Activated CD4-positive, CD25-positive, alpha-beta regulatory T cell (primary cell): ENCODE results near the gene MCUR1.
"Not testable (repeated sequence)": the region's sequence is repeated elsewhere in the genome, so short reads cannot be mapped to it uniquely, and the experiment has no call there.

Experiments
- DNase-seq, 4 experiments: peaks; one replicate each; lab custom pipeline; 2025; lab: John Stamatoyannopoulos, UW

Gene MCUR1, protein sequence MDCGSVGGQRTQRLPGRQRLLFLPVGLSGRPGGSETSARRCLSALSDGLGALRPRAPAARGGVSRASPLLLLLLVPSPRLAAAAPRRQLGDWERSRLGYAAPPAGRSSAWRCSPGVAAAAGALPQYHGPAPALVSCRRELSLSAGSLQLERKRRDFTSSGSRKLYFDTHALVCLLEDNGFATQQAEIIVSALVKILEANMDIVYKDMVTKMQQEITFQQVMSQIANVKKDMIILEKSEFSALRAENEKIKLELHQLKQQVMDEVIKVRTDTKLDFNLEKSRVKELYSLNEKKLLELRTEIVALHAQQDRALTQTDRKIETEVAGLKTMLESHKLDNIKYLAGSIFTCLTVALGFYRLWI

DNA sequence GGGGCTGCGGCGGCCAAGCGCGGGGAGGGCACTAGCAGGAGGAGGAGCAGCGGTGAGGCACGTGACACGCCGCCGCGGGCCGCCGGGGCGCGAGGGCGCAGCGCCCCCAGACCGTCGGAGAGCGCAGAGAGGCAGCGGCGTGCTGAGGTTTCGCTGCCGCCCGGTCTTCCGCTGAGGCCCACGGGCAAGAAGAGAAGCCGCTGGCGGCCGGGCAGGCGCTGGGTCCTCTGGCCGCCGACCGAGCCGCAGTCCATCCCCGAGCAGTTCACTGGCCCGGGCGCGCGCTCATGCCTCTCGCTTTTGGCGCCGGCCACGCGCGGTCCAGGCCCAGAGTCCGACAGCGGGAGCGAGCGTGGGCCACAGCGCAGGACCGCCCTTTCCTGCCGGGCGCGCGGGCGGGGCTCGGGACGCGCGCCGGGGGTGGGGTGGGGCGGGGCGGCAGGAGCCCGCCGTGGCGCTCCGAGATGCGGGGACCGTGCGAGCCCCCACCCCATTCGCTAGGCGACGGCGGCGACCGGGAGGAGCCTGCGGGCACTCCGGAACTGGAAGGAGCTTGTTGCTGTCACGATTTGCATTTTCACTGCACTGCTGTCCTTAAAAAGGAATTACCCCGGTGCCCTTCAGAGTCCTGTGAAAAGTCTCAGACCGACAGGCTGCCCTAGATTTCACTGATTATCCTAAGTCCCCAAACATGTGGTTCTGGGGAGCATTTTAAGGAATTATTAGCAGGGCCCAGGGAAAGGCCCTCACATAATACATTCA is at the start of gene MCUR1:
Gene MCUR1 (minus strand): TSS at position 382 of the 762 bp plus-strand sequence. CDS start 128 bp downstream, at position 254.
- DNase-seq: peak; percentile 48 to 69 (median 62)

GRCh38 chr6:13863699-13864155 is 49.4 kb upstream of the MCUR1 start:
- no peak for DNase-seq

DNA sequence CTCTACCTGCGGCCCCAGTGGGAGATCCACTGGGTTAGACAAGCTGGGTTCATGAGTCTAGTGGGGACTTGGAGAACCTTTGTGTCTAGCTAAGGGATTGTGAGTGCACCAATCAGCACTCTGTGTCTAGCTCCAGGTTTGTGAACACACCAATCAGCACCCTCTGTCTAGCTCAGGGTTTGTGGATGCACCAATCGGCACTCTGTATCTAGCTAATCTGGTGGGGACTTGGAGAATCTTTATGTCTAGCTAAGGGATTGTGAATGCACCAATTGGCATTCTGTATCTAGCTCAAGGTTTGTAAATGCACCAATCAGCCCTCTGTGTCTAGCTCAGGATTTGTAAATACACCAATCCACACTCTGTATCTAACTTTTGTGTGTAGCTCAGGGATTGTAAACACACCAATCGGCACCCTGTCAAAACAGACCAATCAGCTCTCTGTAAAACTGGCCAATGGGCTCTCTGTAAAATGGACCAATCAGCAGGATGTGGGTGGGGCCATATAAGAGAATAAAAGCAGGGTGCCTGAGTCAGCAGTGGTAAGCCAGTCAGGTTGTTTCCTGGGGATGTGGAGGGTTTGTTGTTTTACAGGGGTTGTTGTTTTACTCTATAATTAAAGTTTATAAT is 46.3 kb upstream of the MCUR1 start:
- DNase-seq: not testable (repeated sequence)

GRCh38 chr6:13859871-13860555 is 45.7 kb upstream of the MCUR1 start:
- DNase-seq: no peak

- no peak for DNase-seq
These were observed 40.4 kb upstream of the MCUR1 start for GRCh38 chr6:13854716-13855250.

DNA sequence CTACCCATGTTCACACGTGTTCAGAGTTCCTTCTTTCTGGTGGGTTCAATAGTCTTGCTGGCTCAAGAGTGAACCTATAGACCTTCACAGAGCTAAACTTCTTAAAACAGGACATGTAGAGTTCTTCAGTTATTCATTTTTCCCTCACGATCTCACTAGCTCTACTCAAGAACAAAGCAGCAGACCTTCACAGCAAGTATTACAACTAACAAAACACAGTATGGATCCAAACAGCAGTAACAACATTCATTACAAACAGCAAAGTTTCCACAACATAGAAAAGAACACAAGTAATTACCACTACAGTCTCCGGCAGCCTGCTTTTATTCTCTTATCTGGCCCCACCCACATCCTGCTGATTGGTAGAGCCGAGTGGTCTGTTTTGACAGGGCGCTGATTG is 39.5 kb upstream of the MCUR1 start:
- no peak for DNase-seq

- no peak for DNase-seq
These were observed 37.4 kb upstream of the MCUR1 start for GRCh38 chr6:13851803-13852202.

DNA sequence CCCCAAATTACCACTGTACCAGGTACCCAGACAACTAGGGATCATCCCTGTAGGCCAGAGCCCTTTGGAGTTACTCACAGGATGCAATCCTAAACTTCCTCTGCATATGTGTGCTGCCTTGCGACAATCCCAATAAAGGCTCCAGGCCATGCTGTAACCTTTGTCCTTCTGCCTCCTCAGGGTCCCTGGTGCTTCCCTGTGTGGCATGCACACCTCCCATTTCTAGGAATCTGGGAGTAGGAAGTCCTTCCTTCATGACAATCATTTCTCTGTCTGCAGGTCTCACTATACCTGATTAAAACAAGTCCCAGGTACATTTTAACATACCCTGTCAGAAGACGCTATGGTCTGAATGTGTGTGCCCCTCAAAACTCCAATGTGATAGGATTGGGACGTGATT is 37.0 kb upstream of the MCUR1 start:
- DNase-seq: no peak

DNA sequence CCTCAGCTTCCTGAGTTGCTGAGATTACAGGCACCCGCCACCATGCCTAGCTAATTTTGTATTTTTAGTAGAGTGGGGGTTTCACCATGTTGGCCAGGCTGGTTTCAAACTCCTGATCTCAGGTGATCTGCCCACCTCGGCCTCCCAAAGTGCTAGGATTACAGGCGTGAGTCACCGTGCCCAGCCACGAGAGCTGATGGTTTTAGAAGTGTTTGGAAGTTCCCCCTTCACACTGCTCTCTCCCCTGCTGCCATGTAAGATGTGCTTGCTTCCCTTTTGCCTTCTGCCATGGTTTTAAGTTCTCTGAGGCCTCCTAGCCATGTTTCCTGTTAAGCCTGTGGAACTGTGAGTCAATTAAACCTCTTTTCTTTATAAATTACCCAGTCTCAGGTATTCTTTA is 36.3 kb upstream of the MCUR1 start:
- DNase-seq: not testable (repeated sequence)

GRCh38 chr6:13848522-13849150 is 34.3 kb upstream of the MCUR1 start:
- no peak for DNase-seq

GRCh38 chr6:13847326-13848050 is 33.1 kb upstream of the MCUR1 start:
- no peak for DNase-seq

DNA sequence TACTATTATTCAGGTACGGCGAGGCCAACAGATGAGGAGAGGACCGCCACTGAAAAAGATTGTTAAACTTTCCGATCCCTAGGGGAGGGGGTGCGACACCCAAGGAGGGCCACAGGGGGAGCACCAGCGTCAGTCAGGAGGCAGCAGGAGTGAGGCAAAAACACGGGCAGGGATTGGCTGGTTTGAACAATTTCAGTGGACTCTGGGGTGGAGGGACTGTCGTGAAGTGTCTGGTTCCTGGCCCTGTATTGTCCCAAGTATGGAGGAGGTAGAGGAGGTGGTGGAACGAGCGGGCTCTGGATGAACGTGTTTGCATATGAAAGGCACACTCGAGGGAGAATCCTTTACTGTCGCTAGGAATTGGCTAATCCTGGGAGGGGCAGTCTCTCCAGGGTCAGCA is 32.5 kb upstream of the MCUR1 start:
- DNase-seq: no peak

DNA sequence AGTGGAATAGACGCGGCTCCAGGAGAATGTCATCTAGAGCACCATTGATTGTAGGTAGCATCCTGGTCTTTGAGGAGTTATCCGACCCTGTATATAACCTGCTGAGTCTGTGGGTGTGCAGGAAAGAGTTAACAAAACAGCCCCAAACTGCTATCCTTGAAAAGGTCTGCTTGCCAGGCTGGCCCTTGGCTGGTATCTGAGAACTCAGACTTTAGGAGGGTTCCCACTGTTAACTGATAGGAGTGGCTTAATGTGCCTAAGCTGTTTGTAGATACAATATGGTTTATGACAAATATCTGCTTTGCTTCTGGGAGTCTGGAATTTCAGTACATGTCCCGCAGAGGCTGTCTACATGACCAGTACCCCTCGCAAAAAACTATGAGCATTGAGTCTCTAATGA is 27.6 kb upstream of the MCUR1 start:
- DNase-seq: no peak

DNA sequence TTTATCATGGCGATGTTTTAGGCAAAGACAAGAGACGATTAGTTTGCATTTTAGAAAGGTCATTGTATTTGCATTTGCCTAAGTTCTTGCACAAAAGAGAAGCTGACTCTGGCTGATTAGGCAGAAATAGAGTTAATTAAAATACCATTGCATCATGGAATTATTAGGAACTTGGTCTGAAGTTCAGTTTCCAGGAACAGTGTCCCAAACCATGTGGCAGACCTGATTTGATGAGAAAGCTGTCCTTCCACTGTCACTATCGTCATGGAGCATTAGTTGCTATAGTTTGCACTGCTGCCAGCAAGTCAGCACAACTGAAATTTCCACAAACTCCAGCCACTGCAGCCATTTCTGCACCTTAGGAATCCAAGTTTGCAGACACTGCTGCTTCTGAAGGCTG is 24.3 kb upstream of the MCUR1 start:
- no peak for DNase-seq

- DNase-seq: no peak
These were observed 21.8 kb upstream of the MCUR1 start for GRCh38 chr6:13836170-13836569.

GRCh38 chr6:13834790-13835189 is 20.4 kb upstream of the MCUR1 start:
- DNase-seq: no peak

DNA sequence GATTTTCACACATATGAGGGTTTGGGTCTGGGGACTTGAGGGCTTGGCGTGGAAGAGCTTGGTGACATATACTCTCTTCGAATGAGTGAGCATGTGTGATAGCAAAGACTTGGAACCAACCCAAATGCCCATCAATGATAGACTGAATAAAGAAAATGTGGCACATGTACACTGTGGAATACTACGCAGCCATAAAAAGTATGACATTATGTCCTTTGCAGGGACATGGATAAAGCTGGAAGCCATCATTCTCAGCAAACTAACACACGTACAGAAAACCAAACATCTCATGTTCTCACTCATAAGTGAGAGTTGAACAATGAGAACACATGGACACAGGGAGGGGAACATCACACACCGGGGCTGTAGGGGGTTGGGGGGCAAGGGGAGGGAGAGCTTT is 19.7 kb upstream of the MCUR1 start:
- DNase-seq: not testable (repeated sequence)

DNA sequence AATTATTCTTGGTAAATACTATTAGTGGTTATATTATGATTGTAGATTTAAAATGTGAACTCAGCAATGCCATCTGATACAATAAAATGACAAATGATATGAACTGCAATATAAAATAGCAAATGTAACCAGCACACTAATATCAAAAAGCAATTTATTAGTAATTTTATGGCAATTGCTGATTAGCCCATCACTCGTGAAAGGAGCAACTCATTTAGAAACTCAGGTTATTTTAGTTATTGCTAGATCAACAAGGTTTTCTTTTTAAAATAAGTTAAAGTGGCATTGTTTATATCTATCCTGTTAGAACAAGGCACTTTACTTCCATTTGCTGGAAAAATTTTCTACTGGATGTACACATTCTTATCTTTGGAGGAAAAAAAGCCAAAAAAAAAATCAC is 18.4 kb upstream of the MCUR1 start:
- no peak for DNase-seq

- no peak for DNase-seq
These were observed 17.3 kb upstream of the MCUR1 start for GRCh38 chr6:13831615-13832014.

DNA sequence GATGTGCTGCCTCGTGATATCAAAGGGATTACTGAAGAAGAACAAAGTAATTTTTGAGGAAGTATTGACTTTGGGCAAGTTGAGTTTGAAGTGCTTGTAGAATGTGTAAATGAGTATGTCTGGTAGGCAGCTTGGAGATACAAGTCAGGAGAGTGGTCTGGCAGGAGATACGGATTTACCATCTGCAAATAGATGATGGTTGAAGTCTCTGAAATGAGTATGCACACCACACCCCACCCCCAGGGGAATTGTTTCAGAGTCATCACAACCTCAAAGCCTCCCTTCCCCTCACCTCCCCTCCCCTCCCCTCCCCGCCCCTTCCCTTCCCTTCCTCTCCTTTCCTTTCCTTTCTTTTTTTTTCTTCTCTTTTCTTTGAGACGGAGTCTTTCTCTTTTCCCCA is 16.4 kb upstream of the MCUR1 start:
- DNase-seq: no peak

- not testable (repeated sequence) for DNase-seq
These were observed 15.1 kb upstream of the MCUR1 start for GRCh38 chr6:13829419-13829818.
